ENCODE results near the gene OR13C8. TPM values are rescaled to one million over a fixed set of nuclear protein-coding genes. Genes with fewer than 3 reads are reported as not detected.

OR13C8 gene
- total RNA-seq, 4 donors from 2014 or later = not detected

DNA sequence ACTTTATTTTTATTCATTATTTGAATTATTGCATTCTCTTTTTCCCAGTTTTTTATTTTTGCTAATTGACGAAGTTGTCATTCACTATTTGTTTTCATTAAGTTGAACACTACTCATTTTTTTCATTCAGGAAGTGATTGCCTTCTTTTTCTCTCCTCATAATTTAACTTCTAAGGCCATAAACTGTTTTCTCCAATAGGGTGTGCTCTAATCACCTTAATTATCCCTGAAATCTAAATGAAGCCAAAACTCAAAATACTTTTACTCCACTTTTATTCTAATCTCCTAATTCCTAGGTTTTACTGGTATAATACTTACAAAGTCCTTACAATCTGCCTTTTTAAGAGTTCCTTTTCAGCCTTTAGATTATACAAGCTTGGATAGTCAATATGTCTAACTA lies 39.4 kb downstream of the OR13C8 start:
- intact Hi-C loops (cut with DNase I; ENCODE audit: low total_unique reads) = no loop called here
- Histone ChIP-seq H3K27me3 (no peaks in the 10 kb centered on the region), H3K36me3 (no peaks in the 10 kb centered on the region), H3K27ac (no peak overlapping the region), H3K9me3 (no peaks in the 10 kb centered on the region), H3K4me3 (no peak overlapping the region), H3K4me1 (no peaks in the 10 kb centered on the region)
- in situ Hi-C loops (cut with MboI; ENCODE audit: low sequenced_read_pairs in 4 of 4) = no loop called here
- DNase-seq = no peak
- ATAC-seq = no peak
- TF ChIP-seq, protein P1, sequence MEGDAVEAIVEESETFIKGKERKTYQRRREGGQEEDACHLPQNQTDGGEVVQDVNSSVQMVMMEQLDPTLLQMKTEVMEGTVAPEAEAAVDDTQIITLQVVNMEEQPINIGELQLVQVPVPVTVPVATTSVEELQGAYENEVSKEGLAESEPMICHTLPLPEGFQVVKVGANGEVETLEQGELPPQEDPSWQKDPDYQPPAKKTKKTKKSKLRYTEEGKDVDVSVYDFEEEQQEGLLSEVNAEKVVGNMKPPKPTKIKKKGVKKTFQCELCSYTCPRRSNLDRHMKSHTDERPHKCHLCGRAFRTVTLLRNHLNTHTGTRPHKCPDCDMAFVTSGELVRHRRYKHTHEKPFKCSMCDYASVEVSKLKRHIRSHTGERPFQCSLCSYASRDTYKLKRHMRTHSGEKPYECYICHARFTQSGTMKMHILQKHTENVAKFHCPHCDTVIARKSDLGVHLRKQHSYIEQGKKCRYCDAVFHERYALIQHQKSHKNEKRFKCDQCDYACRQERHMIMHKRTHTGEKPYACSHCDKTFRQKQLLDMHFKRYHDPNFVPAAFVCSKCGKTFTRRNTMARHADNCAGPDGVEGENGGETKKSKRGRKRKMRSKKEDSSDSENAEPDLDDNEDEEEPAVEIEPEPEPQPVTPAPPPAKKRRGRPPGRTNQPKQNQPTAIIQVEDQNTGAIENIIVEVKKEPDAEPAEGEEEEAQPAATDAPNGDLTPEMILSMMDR (IDR thresholded peaks at IDR 0.05 in 4 of 5, conservative IDR thresholded peaks at IDR 0.05 in 1 of 5) = no peak
- TF ChIP-seq POLR2A (IDR thresholded peaks at IDR 0.05) = no peak

DNA sequence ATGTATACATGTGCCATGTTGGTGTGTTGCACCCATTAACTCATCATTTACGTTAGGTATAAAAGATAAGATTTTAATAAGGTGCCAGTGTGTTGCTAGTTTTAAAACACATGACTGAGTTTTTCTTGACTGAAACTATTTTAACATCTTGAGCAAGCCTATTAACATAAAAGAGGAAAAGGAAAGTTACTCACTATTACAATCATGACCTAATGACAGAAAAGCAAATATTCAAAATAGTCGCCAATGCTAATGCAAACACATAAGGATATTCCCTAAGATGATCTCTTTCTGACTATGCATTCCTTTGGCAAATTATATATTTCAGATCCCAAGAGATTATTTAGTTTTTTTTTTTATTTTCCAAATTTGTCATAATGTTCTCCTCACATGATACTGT lies 42.2 kb downstream of the OR13C8 start:
- H3K4me3 ChIP-seq = no peak overlapping the region
- TF ChIP-seq, protein P1 (IDR thresholded peaks at IDR 0.05 in 4 of 5, conservative IDR thresholded peaks at IDR 0.05 in 1 of 5) = no peak
- TF ChIP-seq POLR2A (IDR thresholded peaks at IDR 0.05) = no peak
- intact Hi-C loops (cut with DNase I; ENCODE audit: low total_unique reads) (no loop called here), in situ Hi-C loops (cut with MboI; ENCODE audit: low sequenced_read_pairs in 4 of 4) (no loop called here)
- no peak overlapping the region for H3K27ac ChIP-seq
- no peaks in the 10 kb centered on the region for H3K9me3 ChIP-seq
- H3K36me3 ChIP-seq = no peaks in the 10 kb centered on the region
- H3K27me3 ChIP-seq = no peaks in the 10 kb centered on the region
- H3K4me1 ChIP-seq = no peaks in the 10 kb centered on the region
- no peak for DNase-seq
- ATAC-seq = no peak

DNA sequence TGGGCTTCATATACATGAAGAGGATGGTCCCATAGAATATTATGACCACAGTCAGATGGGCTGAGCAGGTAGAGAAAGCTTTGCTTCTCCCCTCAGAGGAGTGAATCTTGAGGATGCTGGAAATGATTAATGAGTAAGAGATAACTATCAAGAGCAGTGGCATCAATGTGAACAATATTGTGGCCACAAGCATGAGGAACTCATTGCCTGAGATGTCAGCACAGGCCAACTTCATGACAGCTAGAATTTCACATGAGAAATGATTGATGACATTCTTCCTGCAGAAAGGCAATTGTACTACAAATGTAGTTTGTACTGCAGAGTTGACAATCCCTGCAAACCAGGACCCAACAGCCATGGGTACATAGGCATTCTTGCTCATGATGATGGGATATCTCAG lies 48.5 kb downstream of the OR13C8 start:
- TF ChIP-seq, protein P1 (IDR thresholded peaks at IDR 0.05 in 4 of 5, conservative IDR thresholded peaks at IDR 0.05 in 1 of 5) = no peak
- no peak for TF ChIP-seq POLR2A (IDR thresholded peaks at IDR 0.05)
- H3K4me3 ChIP-seq = no peak overlapping the region
- no peaks in the 10 kb centered on the region for H3K4me1 ChIP-seq
- DNase-seq (no peak), ATAC-seq (no peak)
- in situ Hi-C loops (cut with MboI; ENCODE audit: low sequenced_read_pairs in 4 of 4) (no loop called here), intact Hi-C loops (cut with DNase I; ENCODE audit: low total_unique reads) (no loop called here)
- H3K27ac ChIP-seq = no peak overlapping the region
- H3K27me3 ChIP-seq = no peaks in the 10 kb centered on the region
- H3K36me3 ChIP-seq = no peaks in the 10 kb centered on the region
- H3K9me3 ChIP-seq = no peaks in the 10 kb centered on the region

DNA sequence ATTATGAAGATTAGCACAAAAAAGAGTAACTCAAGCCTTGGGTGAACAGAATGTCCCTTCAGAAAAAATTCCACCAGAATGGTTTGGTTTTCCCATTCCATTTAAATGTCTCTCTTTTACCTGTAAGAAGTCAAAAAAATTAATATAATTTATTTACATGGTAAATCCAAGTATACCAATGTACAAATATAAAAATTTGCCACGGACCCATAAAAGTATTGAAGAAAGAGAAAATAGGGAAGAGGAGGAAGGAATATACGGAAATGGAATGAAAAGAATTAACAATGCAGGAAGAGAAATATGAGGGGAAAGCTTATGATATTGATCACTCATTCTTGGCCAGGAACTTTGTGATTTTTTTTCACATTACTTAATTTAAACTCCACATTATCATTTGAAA lies 49.1 kb downstream of the OR13C8 start, which contains the start of gene OR13C9:
Gene OR13C9, minus strand, starts transcription at position 101 of the 400 bp plus-strand sequence. Its CDS starts 0 bp downstream, at position 101.
- no peaks in the 10 kb centered on the region for H3K9me3 ChIP-seq
- H3K27me3 ChIP-seq = no peaks in the 10 kb centered on the region
- intact Hi-C loops (cut with DNase I; ENCODE audit: low total_unique reads) (no loop called here), in situ Hi-C loops (cut with MboI; ENCODE audit: low sequenced_read_pairs in 4 of 4) (no loop called here)
- H3K4me3 ChIP-seq = no peak within 1 kb of the TSS
- H3K27ac ChIP-seq = no peak within 1 kb of the TSS
- DNase-seq (no peak), ATAC-seq (no peak)
- H3K4me1 ChIP-seq = no peaks in the 10 kb centered on the region
- TF ChIP-seq, protein P1 (IDR thresholded peaks at IDR 0.05 in 4 of 5, conservative IDR thresholded peaks at IDR 0.05 in 1 of 5) = no peak
- no peak for TF ChIP-seq POLR2A (IDR thresholded peaks at IDR 0.05)
- H3K36me3 ChIP-seq = no peaks in the 10 kb centered on the region

Other genes with a start within 250 kb of the OR13C8 start
- not detected for gene OR13F1, start 64.9 kb upstream of the OR13C8 start, total RNA-seq
- gene OR13C4, start 42.0 kb upstream of the OR13C8 start, total RNA-seq = not detected
- gene OR13C3, start 32.3 kb upstream of the OR13C8 start, total RNA-seq = not detected
- gene OR13C5, start 30.2 kb downstream of the OR13C8 start, total RNA-seq = not detected
- gene OR13C2, start 36.5 kb downstream of the OR13C8 start, total RNA-seq = not detected
- gene OR13C9, start 49.0 kb downstream of the OR13C8 start, total RNA-seq = not detected
- not detected for gene OR13D1, start 125.3 kb downstream of the OR13C8 start, total RNA-seq
- gene NIPSNAP3A, start 178.5 kb downstream of the OR13C8 start, total RNA-seq = 10 to 100 TPM in 1 of 4 donors, 1 to 10 TPM in 3; 5.9 to 17.2 (median 6.9) TPM
- 10 to 100 TPM in 3 of 4 donors, 1 to 10 TPM in 1; 1.9 to 19.1 (median 13.9) TPM for gene NIPSNAP3B, start 195.0 kb downstream of the OR13C8 start, total RNA-seq